Activated CD8-positive, alpha-beta memory T cell treated with anti-CD3 and anti-CD28 coated beads for 4 hours (primary cell): ENCODE measurements around the gene ALDH16A1.

Source experiments
- DNase-seq, 2 donors: peaks; one replicate each; pipeline ENCODE4 v3.0.0-alpha.2; 2020; ENCODE audit warnings: low read depth in 2 of 2

Gene ALDH16A1

DNA sequence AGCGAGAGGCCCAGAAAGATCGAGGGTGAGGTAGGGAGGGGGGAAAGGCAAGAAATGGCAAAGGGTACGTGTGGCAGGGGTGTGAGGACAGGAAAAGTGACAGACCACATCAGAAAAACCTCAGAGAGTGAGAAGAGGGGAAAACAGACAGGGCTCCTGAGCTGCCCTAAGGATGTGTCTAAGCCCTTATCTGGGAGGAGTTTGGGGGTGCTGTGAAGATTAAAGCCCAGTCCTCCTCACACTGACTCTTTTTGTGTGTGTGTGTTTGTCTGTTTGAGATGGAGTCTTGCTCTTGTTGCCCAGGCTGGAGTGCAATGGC lies 29.1 kb upstream of the ALDH16A1 start:
- no peak for DNase-seq

DNA sequence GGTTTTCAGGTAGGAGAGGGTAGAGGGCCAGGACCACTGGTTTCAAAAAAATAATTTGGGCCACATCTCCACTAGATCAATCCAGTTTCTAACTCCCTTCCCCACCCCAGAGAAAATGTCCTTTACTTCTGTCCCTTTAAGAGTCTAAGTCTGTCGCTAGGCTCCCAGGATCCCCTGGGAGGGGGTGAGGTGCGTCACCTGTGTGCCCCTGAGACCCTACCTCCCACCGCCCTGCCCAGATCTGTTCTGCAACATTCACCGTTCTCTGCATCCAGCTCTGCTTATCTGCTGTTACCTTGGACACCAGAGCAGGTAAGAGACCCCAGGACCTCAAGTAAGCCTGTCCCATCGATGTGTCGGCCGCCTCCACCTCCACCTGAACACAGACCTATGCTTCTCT lies 27.8 kb upstream of the ALDH16A1 start, which contains the start of gene GFY:
Gene GFY (plus strand): TSS at position 211 of the 400 bp plus-strand sequence. CDS start 1,043 bp downstream, outside the sequence.
- DNase-seq = no peak

DNA sequence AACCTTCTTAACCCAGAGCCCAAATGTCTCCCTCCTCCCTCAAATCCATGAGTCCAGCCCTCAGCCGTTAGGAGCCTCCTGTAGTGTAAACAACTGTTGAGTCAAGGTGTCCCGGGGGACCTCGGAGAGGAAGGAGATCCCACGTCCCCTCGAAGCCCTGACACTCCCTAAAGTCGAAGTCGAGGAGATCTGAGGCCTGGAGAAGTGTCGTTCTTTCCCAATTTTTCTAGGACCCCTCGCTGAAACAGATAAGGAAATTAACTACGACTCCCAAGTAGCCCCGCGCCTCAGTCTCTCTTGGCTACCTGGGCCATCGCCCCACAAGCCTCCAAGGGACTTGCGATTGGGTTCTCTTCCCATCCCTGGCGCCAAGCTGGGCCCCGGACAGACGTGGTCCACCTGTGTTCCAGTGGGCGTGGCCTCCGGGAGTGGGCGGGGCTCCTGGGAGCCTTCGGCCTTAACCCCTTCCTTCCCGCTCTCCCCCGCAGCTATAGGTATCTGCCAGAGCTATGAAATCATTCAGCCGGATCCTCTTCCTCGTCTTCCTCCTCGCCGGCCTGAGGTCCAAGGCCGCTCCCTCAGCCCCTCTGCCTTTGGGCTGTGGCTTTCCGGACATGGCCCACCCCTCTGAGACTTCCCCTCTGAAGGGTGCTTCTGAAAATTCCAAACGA lies 27.0 kb upstream of the ALDH16A1 start:
- DNase-seq = no peak

DNA sequence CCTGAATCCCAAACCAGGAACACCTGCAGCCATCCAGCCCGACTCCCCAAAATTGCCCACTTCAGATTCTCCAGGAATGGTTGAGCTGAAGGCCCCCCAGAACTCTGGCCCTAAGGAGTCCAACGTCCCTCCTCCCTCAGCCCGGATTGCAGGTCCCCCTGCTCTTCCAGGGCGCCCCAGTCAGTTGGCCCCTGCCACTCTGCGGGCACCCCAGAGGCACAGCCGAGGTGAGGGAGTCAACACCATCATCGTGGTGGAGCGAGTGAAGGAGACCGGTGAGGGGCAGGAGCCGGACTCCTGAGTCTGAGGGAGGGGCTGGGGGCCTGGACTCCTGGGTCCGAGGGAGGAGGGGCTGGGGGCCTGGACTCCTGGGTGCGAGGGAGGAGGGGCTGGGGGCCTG lies 25.7 kb upstream of the ALDH16A1 start:
- no peak for DNase-seq

- DNase-seq = no peak
Measured at GRCh38 chr19:49427855-49428546, 25.0 kb upstream of the ALDH16A1 start.

GRCh38 chr19:49428547-49429451 lies 24.2 kb upstream of the ALDH16A1 start:
- no peak for DNase-seq

DNA sequence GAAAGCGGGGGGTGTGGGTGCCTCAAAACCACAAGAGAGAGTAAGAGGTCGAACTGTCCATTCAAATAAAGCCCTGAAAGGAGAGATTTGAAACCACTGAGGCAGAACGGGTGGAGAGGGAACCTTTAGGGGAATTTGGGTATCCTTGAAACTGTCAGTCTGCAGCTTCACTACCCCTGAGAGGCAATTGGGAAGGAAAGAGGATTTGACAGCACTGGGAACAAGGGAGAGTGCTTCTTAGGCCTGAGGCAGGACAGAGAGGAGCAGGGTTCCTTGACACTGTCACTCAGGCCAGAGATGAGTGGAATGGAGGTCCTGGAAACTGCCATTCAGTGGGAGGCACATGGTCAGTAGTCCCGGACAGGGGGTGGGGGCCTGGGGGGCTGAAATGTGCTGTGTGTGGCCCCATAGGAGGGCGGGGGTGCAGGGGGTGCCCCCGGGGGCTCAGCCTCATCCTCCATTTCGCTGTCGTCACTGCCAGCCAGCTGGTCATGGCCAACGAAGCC lies 22.8 kb upstream of the ALDH16A1 start:
- DNase-seq = no peak

- DNase-seq = no peak
Measured at GRCh38 chr19:49430678-49431329, 22.2 kb upstream of the ALDH16A1 start.

GRCh38 chr19:49431330-49431749 lies 21.7 kb upstream of the ALDH16A1 start:
- DNase-seq = no peak

DNA sequence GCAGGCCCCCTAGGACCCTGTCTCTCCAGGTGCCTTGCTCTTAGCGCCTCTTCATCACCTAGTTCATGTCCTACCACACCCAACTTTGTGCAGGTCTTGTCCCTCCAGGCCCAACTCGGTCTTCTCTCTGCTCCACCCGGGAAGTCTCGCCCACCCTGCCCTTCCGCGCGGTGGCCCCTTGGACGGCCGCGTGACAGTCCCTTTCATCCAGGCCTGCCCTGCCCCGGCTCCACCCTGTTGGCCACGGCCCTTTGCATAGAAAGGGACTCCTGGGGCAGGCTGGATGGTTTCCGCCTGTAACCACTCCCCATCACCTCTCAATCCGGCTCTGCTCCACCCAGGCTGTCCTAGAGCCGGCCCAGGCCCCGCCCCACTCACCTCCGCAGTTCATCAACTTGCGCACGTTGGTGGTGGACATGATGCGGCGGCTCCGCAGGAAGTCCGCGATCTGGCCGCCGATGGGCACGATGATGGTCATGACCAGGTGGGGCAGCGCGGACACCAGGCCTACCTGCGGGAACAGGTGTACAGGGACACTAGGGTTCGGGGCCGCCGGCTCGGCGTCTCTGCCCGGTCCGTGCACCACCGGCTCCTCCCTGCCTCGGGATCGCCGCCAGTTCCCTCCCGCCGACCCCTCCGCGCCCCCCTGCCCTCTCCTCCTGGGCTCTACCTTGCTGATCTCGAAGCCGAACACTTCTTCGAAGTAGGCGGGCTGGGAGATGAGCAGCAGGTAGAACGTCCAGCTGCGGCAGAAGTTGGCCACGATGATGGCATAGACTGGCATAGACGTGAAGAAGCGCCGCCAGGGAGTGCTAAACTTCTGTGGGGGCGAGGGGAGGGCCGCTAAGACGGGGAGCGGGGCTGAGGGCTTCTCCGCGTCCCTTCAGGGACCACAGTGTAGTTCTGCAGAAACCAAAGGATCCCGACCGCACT lies 20.6 kb upstream of the ALDH16A1 start:
- no peak for DNase-seq

DNA sequence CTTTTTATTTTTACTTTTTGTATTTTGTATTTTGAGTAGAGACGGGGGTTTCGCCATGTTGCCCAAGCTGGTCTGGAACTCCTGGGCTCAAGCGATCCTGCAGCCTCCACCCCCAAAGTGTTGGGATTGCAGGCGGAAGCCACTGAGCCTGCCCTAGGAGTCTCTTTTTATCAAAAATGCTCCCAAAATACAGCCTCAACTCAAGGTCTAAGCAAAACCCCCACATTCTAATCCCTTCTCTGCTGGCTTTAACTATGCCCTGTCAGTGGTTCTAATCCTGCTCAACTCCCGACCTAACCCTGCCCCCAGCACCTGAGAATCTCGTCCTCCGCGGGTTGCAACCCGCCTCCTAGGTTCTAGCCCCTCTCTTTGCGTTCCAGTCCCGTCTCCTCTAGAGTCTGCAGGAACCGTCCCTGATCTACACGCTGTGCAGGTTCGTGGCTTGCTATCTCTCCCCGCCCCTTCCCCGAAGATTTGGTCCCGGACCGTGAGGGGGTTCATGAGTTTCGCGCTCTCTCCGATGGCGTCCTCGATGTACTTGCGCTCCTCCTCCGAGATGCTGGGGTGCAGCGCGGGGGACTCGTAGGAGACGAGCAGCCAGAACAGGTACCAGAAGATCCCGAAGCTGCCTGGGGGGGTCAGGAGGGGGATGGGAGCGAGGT lies 19.7 kb upstream of the ALDH16A1 start:
- DNase-seq = no peak

- no peak for DNase-seq
Measured at GRCh38 chr19:49434907-49435583, 18.0 kb upstream of the ALDH16A1 start.

- no peak for DNase-seq
Measured at GRCh38 chr19:49435670-49436069, 17.4 kb upstream of the ALDH16A1 start.

DNA sequence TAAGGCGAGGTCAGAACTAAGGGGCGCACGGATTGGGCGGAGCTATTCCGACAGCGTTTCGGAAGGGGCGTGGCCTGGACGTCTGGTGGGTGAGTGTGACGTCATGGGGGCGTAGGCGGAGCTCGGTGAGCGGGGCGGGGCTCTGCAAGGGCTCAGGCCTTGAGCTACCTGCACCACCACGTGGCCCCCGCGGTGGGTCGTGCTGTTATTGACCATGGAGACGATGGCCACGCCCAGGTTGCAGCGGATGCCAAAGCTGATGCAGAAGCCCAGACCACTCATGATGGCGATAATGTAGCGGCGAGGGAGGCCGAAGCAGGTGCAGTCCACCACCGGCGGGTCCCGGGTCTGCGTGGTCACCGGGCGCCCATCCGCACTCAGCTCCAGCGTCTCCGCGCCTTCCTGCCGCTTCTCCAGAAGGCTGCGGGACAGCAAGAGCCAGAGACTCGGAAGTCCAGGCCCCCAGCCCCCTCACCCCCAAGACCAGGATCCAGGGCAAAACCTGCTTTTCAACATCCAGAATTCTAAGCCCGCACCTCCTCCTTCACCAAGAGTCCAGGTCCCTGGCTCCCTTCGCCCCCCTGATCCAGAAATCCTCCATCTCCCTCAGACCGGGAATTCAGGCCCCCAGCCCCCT lies 16.5 kb upstream of the ALDH16A1 start:
- no peak for DNase-seq

DNA sequence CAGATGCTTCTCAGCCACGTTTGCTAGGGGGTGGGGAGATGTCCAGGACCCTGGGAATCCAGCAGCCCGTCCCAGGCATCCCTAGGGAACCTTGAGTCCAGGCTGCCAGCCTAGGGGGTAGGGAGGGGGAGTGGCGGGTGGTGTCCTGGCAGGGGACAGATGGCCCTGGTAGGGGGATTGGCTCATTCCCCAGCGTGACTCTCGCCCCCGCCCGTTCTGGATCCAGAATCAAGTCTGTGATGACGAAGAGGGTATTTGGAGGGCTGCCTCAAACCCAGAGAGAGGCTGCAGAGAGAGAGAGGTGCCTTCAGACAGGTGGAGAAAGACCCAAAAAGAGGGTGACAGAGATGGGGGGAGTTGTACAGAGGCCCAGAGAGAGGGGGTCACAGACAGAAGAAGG lies 15.8 kb upstream of the ALDH16A1 start:
- no peak for DNase-seq

DNA sequence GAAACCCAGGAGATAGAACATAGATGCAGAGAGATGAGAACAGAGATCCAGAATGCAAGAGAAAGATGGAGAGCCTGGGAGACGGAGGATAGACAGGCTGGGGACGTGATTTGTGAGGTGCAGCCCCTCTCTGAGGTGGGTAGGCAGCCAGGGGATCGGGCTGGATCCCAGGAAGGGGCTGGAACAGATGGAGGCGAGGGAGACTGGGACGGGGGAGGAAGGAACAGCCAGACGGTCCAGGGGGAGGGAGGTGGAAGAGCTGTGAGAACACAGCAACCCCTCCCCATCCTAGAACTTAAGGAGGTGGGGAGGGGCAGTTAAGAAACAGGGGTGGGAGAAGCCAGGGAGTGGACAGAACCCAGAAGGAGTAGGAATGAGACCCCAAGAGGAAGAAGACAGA lies 14.8 kb upstream of the ALDH16A1 start:
- DNase-seq = no peak

DNA sequence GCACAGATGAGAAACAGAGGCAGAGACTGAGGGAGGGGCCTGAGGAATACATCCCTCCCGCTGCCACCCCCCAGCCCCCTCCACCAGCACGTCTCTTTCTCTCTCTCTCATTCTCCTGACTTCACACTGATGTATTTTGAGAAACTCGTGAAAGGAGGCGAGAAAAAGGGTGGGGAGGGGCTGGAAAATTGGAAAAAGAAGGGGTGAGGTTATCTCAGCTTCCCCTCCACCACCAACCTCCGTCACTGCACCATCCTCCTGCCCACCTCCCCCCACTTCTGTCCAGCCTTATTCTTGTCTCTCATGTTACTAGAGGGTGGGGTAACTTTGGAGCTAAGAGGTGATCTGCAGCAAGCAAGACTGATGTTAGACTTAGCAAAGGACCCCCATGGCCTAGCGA lies 13.2 kb upstream of the ALDH16A1 start:
- no peak for DNase-seq

DNA sequence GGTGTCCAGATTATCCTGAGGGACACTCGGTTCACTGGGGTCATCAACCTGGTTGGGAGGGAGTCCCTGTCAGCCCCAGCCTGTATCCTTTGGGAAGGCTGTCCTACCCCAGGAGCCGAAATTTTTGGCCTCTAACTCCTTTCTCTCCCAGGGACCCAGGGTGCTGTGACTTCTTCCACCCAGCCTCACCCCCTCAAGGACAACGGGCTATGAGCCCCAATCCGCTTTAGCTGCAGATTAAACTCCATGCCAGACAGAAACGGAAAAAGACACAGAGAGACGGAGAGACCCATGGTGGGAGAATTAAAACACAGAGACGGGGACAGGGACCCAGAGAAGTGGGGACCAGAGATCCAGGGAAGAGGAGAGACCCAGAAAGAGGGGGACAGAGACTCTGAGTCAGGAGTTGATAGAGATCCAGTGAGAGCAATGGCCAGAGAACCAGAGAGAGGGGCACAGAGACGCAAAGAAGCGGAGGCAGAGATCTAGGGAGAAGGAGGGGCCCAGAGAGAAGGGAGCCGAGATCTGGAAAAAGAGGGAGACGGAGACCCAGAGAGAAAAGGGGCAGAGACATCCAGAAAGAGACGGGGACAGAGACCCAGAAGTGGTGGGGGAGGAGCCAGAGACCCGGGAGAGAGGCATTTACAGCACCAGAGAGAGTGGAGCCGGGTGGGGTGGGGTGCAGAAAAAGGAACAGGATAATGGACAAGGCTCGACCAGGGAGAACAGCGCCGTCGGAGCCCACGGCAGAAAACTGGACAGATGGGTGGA lies 12.4 kb upstream of the ALDH16A1 start:
- no peak for DNase-seq
